Right lobe of liver (tissue), 4 donors: ENCODE results near the gene DNAJC25.

Source experiments
- CTCF ChIP-seq, 4 donors: fragments of 200-600 bp in 3 of 4; fragments of 450-650 bp in 1 of 4; IDR thresholded peaks; one replicate each; pipeline versions ENCODE4 v1.5.1 to v1.8.0; 2016 to 2022; ENCODE audit warnings: antibody characterized with exemption in 4 of 4, mild to moderate bottlenecking in 2 of 4
- POLR2A ChIP-seq: fragments of 450-650 bp; IDR thresholded peaks from one replicate; pipeline ENCODE4 v1.6.1; 2017; ENCODE audit warnings: antibody characterized with exemption, mild to moderate bottlenecking
- donor health status: DM: no; HTN: no; CAD: no.
- donor health status: DM: no; HTN: no; CAD: no.
- donor health status: DM: no; HTN: yes; CAD: no.

DNA sequence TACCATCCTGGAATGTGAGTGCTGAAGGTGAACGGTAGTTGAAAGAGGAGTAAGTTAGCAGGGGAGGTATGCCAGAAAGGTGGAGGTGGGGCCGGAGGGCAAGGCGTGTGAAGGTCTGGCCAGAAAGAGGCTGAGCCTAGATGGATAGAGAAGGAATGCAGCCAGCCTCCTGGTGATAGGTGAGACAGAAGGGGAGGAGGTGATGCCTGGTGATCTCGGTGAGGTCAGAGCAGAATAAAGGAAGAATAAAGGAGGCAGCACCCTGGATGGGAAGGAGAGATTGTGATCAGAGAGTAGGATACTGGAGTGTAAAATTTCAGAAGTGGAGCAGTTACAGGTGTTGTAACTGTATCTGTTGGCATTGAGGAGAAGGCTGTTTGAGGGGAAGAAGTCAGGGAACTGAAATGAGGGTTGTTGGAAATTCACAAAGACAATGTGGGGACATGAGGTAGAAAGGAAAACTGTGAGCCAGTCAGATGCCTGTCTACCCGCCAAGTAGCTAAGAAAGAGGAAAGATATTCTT, 32.2 kb downstream of the DNAJC25 start:
- TF ChIP-seq CTCF (IDR thresholded peaks at IDR 0.05), result no peak
- TF ChIP-seq POLR2A, result no peak
